HG02852 (cell line): Measurements from ENCODE around the gene ELK4.

ENCODE experiments used
- ATAC-seq: cut with Tn5 transposase; IDR thresholded peaks from one replicate; pipeline ENCODE4 v1.9.1; 2021; ENCODE audit warnings: mild to moderate bottlenecking, moderate library complexity; ENCODE audit not compliant: unreplicated experiment

Gene ELK4

GRCh38 chr1:205582471-205583291, 49.1 kb downstream of the ELK4 start:
- ATAC-seq, result no peak

DNA sequence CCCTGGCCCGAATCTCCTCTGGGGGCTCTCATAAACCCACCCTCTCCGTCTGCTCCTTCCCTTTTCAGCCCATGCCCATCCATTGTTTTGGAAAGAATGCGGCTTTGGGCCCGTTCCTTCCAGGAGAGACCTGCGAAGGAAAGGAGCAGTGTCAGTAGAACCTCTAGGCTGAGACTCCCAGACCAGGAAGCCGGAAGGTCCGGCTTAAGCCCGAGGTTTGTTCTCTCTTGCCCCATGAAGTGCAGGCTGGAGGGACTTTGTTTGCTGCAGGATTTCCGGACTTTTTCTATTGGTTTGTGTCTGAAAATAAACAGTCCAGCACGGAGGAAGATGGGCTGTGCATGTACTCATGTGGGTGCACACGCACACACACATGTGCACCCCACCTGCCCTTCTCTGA, 49.8 kb downstream of the ELK4 start:
- ATAC-seq, result no peak

GRCh38 chr1:205581321-205581980, 50.4 kb downstream of the ELK4 start:
- no peak for ATAC-seq

DNA sequence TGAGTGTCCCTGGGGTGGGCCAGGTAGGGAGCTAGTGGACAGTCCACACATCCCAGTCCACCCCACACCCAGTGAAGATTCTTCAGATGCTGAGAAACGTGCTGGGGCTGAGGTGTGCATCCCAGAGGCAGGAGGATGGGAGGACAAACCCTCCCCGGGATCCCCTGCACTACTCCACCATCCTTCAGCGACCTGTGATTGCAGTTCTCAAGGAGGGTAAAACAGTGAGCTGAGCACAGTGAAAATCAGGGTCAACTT, 51.0 kb downstream of the ELK4 start:
- ATAC-seq, result no peak

- no peak for ATAC-seq
Measured at GRCh38 chr1:205580140-205580922, 51.5 kb downstream of the ELK4 start.

- ATAC-seq, result no peak
Measured at GRCh38 chr1:205579711-205580110, 52.1 kb downstream of the ELK4 start.

GRCh38 chr1:205578780-205579571, 52.8 kb downstream of the ELK4 start:
- no peak for ATAC-seq

- ATAC-seq, result no peak
Measured at GRCh38 chr1:205577874-205578658, 53.7 kb downstream of the ELK4 start.

DNA sequence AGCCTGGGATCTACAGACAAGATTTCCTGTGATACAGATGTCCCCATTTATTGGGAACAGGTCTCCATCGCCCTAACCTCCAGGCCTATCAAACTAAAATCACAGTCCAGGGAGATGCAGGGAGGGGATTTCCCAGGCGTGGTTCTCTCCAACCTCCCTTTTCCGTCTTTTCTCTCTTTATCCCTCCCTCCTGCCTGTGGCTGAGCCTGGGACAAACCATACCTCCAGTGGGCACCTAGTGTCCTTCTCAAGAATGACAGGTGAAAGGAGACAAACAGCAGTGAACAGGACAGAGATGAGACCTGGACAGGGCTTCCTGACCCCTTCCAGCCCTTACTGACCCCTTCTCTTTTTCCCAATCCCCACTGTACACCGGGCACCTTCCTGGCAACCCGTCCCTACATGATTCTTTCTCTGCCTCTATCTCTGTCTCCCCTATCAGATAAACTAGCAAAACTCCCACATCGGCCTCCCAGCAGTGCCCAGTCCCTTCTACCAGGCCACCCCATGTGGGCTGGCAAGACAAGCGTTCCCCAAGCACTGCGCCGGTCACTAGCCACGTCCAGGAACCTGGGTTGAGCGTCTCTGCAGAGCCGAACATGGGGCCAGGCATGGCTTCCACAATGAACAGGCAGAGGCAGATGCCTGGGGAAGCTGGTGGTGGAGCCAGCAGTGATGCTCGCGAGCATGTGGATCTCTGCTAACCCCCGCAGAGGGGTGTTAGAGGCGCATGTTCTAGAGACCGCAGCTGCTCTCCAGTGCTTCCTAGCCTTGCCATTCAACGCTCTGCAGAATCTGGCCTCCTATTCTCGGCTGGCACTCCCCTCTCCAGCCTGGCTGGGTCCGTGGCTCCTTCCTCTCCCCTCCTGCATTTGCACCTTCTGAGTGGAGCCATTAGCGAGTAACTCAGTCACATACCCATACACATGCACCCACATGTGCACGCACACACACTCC, 54.7 kb downstream of the ELK4 start:
- ATAC-seq, result no peak

DNA sequence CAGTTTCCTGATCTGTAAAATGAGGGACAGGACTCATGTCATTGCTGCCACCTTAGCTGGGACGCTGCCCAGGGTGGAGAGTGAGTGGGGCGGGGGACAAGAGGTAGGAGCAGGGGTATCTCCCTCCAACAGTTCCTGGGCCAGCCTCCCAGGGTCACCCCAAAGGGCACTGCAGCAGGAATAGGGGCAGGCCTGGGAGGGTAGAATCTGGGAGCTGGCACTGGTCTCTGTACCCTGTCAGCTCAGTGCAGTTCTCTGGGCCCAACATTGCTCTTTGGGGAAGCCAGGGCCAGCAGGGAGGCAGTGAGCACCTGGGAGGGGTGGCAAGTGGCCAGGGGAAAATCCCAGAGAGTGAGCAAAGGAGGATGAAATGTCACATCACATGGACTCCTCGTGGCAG, 55.8 kb downstream of the ELK4 start:
- ATAC-seq, result no peak

GRCh38 chr1:205575294-205575885, 56.4 kb downstream of the ELK4 start:
- no peak for ATAC-seq

- no peak for ATAC-seq
Measured at GRCh38 chr1:205572421-205572820, 59.4 kb downstream of the ELK4 start.

DNA sequence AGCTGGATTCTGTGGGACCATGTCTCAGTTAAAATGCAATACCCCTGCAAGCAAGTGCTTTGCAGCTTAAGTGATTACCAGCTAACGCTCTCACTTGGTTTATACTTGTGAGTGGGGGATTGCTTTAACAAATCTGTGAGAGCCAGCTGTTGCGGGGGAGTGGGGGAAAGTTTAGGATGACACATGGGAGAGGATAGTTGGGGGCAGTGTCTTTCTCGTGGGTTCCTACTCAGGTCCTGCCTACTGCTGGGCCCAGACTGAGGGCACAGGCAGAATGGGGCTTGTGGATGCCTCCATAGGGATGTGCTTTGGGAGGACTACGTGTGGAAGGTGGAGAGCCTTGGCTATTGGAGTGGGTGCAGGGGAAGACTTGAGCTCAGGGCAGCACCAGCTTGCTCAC, 60.1 kb downstream of the ELK4 start:
- ATAC-seq, result no peak

GRCh38 chr1:205570796-205571537, 60.8 kb downstream of the ELK4 start:
- ATAC-seq, result no peak

- no peak for ATAC-seq
Measured at GRCh38 chr1:205570173-205570501, 61.7 kb downstream of the ELK4 start.

DNA sequence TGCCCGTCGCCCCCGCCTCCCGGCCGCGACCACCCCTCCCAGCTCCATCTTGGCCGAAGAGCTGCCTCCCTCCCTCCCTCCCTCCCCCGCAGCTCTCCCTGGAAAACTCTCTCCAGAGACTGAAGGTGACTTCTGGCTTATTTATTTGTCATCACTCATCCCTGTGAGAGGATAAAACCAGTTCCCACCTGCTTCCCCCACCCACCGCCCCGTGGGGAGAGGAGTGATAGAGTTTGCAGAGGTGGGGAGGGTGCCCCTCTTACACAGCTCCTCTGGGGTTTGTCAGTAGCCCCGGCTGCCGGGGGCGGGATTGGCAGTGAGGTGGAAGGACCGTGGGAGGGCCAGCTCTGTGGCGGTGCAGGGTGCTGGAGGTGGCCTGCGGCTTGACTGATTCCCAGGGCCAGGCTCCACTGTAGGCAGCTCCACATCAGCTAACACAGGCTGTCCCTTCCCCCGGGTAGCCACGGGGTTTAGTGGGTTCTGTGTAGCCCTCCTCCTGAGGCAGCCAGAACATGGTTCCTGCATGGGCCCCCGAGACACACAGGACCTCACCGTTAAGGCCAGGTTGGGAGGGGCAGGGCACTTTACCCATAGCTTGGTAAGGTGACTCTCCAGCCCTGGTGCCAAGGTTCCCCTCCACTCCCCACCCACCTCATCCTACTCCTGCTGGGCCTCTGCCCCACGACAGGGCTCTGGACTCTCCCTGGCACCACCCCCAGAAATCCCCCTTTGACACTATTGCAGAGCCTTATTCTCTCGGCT, 62.2 kb downstream of the ELK4 start:
- ATAC-seq, result no peak

DNA sequence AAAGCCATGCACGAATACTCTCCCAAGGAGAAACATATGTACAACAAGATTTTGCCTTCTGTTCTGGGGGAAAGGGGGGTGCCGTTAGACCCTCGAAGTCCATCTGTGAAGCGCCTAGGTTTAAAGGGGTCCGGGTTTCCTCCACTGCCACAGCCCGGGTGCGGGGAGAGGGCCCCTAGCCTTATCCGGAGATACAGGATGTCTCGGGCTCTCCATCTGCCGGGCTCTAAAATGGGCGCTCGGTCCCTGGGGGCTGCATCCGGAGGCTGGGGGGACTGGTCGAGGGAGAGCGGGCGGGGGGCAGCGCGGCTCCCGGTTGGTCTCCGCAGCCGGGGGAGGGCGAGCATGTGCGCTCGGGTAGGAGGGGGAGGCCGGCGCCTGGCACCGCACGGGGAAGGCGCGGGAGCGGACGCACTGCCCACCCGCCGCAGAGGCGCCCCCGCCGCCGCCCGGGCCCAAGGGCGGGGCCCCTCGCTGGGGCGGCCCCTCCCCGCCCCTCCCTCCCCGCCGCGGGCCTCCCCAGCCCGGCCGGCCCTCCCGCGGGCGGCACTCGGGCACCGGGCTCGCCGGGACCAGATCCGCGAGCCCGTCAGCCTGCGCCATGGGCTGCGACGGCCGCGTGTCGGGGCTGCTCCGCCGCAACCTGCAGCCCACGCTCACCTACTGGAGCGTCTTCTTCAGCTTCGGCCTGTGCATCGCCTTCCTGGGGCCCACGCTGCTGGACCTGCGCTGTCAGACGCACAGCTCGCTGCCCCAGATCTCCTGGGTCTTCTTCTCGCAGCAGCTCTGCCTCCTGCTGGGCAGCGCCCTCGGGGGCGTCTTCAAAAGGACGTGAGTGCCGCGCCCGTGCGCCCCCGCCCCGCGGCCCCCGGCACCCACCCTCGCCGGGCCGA, 63.1 kb downstream of the ELK4 start:
- no peak for ATAC-seq
